ENCODE data around the gene PMM1. TPM values are rescaled to one million over a fixed set of nuclear protein-coding genes. Genes with fewer than 3 reads are reported as not detected.

PMM1 gene
- total RNA-seq, 1 experiment from 2014 or later, result 26.8 TPM

- DNase-seq (ENCODE audit: low spot score), result no peak
- ChIA-PET POLR2A (ENCODE audit: low non-redundant PET) (no interaction called here), CTCF (interaction anchor here (0.6 to 1.0 kb wide), 2 partner anchors 14 to 42 kb away, joined by 3 to 4 read pairs; no protein-coding TSS in a partner anchor)
- Histone ChIP-seq H3K4me3 (ENCODE audit: low read depth, low read length, poor library complexity, severe bottlenecking) (no peak overlapping the region), H3K36me3 (ENCODE audit: insufficient read depth, low read length, poor library complexity, severe bottlenecking) (peaks cover 33% of the 10 kb centered on the region), H3K27ac (ENCODE audit: low read depth, low read length, poor library complexity, severe bottlenecking) (no peak overlapping the region), H3K9me3 (ENCODE audit: low read depth, low read length, poor library complexity, severe bottlenecking) (no peaks in the 10 kb centered on the region), H3K4me1 (ENCODE audit: insufficient read depth, low read length, poor library complexity, severe bottlenecking) (peaks cover 8% of the 10 kb centered on the region), H3K27me3 (replicated peaks; ENCODE audit: insufficient read depth, low read depth, low read length, poor library complexity) (no peaks in the 10 kb centered on the region)
- BruUV-seq (replicated peaks), result no TSS peak
- TF ChIP-seq CTCF (conservative IDR thresholded peaks at IDR 0.05; ENCODE audit: low read depth, low read length), result no peak
- no peak for TF ChIP-seq EZH2 (IDR thresholded peaks at IDR 0.05; ENCODE audit: borderline replicate concordance, low read depth, low read length, poor library complexity, severe bottlenecking)
- intact Hi-C loops (cut with micrococcal nuclease; ENCODE audit: unreplicated experiment), result loop anchor here (5.0 kb wide), 1 partner anchor 57 kb away; no protein-coding TSS in a partner anchor
Measured at GRCh38 chr22:41540365-41540764, 49.3 kb downstream of the PMM1 start.

GRCh38 chr22:41540006-41540315, 49.7 kb downstream of the PMM1 start:
- no peaks in the 10 kb centered on the region for H3K27me3 ChIP-seq (replicated peaks; ENCODE audit: insufficient read depth, low read depth, low read length, poor library complexity)
- H3K4me1 ChIP-seq (ENCODE audit: insufficient read depth, low read length, poor library complexity, severe bottlenecking), result peaks cover 5% of the 10 kb centered on the region
- no peak overlapping the region for H3K27ac ChIP-seq (ENCODE audit: low read depth, low read length, poor library complexity, severe bottlenecking)
- ChIA-PET POLR2A (ENCODE audit: low non-redundant PET) (no interaction called here), CTCF (interaction anchor here (1.0 kb wide), 1 partner anchor 13 kb away, joined by 3 read pairs; no protein-coding TSS in a partner anchor)
- TF ChIP-seq EZH2 (IDR thresholded peaks at IDR 0.05; ENCODE audit: borderline replicate concordance, low read depth, low read length, poor library complexity, severe bottlenecking) (no peak), CTCF (conservative IDR thresholded peaks at IDR 0.05; ENCODE audit: low read depth, low read length) (no peak)
- H3K4me3 ChIP-seq (ENCODE audit: low read depth, low read length, poor library complexity, severe bottlenecking), result no peak overlapping the region
- intact Hi-C loops (cut with micrococcal nuclease; ENCODE audit: unreplicated experiment), result loop anchor here (5.0 kb wide), 1 partner anchor 57 kb away; no protein-coding TSS in a partner anchor
- peaks cover 35% of the 10 kb centered on the region for H3K36me3 ChIP-seq (ENCODE audit: insufficient read depth, low read length, poor library complexity, severe bottlenecking)
- DNase-seq (ENCODE audit: low spot score), result no peak
- H3K9me3 ChIP-seq (ENCODE audit: low read depth, low read length, poor library complexity, severe bottlenecking), result no peaks in the 10 kb centered on the region
- BruUV-seq (replicated peaks), result no TSS peak

DNA sequence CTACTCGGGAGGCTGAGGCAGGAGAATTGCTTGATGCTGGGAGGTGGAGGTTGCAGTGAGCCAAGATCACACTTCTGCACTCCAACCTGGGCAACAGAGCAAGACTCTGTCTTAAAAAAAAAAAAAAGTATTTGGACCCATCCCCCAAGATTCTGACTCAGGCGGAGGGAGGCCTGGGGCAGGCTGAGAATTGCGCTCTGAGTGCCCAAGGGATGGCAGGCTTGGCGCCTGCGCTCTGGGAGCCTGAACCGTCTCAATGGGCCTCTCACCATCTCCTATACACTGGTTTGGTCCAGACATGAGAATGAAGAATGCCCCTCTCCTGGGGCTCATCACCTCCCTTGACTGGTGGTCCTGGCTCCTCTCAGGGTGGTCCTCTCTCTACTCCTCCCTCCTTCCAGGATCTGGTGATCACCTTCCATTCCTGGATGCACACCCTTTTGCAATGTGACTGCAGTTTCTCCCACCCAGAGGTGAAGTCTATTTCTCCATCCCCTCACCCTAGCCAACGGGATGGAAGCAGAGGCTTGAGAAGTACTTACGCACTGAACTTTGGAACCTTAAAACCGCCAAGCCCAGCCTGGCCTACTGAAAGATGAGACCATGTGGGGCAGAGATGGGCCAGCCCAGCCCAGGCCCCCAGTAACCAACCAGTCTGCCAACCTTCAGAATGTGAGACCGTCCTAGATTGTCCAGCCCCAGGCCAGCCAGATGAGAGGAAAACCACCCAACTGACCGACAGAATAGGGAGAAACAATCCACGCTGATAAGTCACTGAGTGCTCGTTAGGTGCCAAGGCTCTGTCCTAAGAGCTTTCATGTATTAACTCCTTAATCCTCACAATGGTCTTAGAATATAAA, 50.3 kb downstream of the PMM1 start:
- intact Hi-C loops (cut with micrococcal nuclease; ENCODE audit: unreplicated experiment), result loop anchor here (5.0 kb wide), 1 partner anchor 58 kb away; no protein-coding TSS in a partner anchor
- Histone ChIP-seq H3K4me1 (ENCODE audit: insufficient read depth, low read length, poor library complexity, severe bottlenecking) (no peaks in the 10 kb centered on the region), H3K27ac (ENCODE audit: low read depth, low read length, poor library complexity, severe bottlenecking) (no peak overlapping the region), H3K27me3 (replicated peaks; ENCODE audit: insufficient read depth, low read depth, low read length, poor library complexity) (no peaks in the 10 kb centered on the region), H3K9me3 (ENCODE audit: low read depth, low read length, poor library complexity, severe bottlenecking) (no peaks in the 10 kb centered on the region), H3K36me3 (ENCODE audit: insufficient read depth, low read length, poor library complexity, severe bottlenecking) (peaks cover 41% of the 10 kb centered on the region), H3K4me3 (ENCODE audit: low read depth, low read length, poor library complexity, severe bottlenecking) (no peak overlapping the region)
- ChIA-PET CTCF (interaction anchor here (1.0 kb wide), 1 partner anchor 13 kb away, joined by 3 read pairs; no protein-coding TSS in a partner anchor), POLR2A (ENCODE audit: low non-redundant PET) (no interaction called here)
- DNase-seq (ENCODE audit: low spot score), result no peak
- BruUV-seq (replicated peaks), result no TSS peak
- TF ChIP-seq EZH2 (IDR thresholded peaks at IDR 0.05; ENCODE audit: borderline replicate concordance, low read depth, low read length, poor library complexity, severe bottlenecking), result no peak
- no peak for TF ChIP-seq CTCF (conservative IDR thresholded peaks at IDR 0.05; ENCODE audit: low read depth, low read length)
